ENCODE results near the gene PPM1E. TPM values are rescaled to one million over a fixed set of nuclear protein-coding genes. Genes with fewer than 3 reads are reported as not detected.
"Not testable (repeated sequence)": the region's sequence is repeated elsewhere in the genome, so short reads cannot be mapped to it uniquely, and the experiment has no call there.

The PPM1E gene
- polyA plus RNA-seq, 4 donors: under 0.01 to 0.34 (median 0.17) TPM

GRCh38 chr17:58758890-58759289 is 3.2 kb downstream of the PPM1E start:
- DNase-seq (no peak), FAIRE-seq (no peak)
- Histone ChIP-seq H3K27ac (ENCODE audit: low read depth in 1 of 3, low read length in 2 of 3) (no peak overlapping the region), H3K9me3 (ENCODE audit: control insufficient read depth in 2 of 2, insufficient read depth in 1 of 2, low read depth in 1 of 2, low read length in 1 of 2) (no peaks in the 10 kb centered on the region), H3K36me3 (ENCODE audit: control insufficient read depth in 3 of 3, insufficient read depth in 2 of 3, low read depth in 1 of 3, low read length in 3 of 3) (no peaks in the 10 kb centered on the region), H3K4me3 (ENCODE audit: low read depth in 1 of 3, low read length in 3 of 3) (no peak overlapping the region), H3K27me3 (ENCODE audit: control insufficient read depth in 3 of 3, insufficient read depth in 3 of 3, low read length in 3 of 3) (peaks cover 0 to 45% (median 4%) of the 10 kb centered on the region in 3 donors), H3K4me1 (ENCODE audit: control insufficient read depth in 3 of 3, insufficient read depth in 2 of 3, low read depth in 1 of 3, low read length in 2 of 3) (no peaks in the 10 kb centered on the region)
- 86 to 91% (median 90%) methylated on average over 8 of the region's 8 CpGs for WGBS, 3 donors

GRCh38 chr17:58759522-58759921 is 3.9 kb downstream of the PPM1E start:
- H3K9me3 ChIP-seq (ENCODE audit: control insufficient read depth in 2 of 2, insufficient read depth in 1 of 2, low read depth in 1 of 2, low read length in 1 of 2): no peaks in the 10 kb centered on the region
- peaks cover 0 to 45% (median 7%) of the 10 kb centered on the region in 3 donors for H3K27me3 ChIP-seq (ENCODE audit: control insufficient read depth in 3 of 3, insufficient read depth in 3 of 3, low read length in 3 of 3)
- H3K27ac ChIP-seq (ENCODE audit: low read depth in 1 of 3, low read length in 2 of 3): no peak overlapping the region
- no peaks in the 10 kb centered on the region for H3K36me3 ChIP-seq (ENCODE audit: control insufficient read depth in 3 of 3, insufficient read depth in 2 of 3, low read depth in 1 of 3, low read length in 3 of 3)
- H3K4me1 ChIP-seq (ENCODE audit: control insufficient read depth in 3 of 3, insufficient read depth in 2 of 3, low read depth in 1 of 3, low read length in 2 of 3): no peaks in the 10 kb centered on the region
- no peak overlapping the region for H3K4me3 ChIP-seq (ENCODE audit: low read depth in 1 of 3, low read length in 3 of 3)
- WGBS, 3 donors: 52 to 80% (median 70%) methylated on average over 2 of the region's 2 CpGs
- FAIRE-seq: no peak
- no peak for DNase-seq

DNA sequence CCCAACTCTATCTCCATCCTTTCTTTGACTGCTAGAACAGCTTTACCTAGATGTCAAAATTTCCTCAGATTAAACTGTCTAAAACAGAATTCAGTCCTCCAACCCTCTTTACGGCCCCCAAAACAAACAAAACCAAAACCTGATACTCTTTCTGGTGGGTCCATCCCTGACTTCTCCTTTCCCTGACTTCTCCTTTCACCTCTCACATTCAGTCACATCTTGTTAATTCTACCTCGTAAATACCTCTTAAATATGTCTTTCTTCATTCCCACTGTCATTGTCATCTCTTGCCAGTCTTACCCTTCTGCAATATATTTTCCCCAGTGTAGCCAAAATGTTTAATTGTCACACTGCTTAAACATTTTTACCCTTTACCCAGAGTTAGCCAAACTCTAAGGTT is 4.6 kb downstream of the PPM1E start:
- no peaks in the 10 kb centered on the region for H3K9me3 ChIP-seq (ENCODE audit: control insufficient read depth in 2 of 2, insufficient read depth in 1 of 2, low read depth in 1 of 2, low read length in 1 of 2)
- no peak overlapping the region for H3K4me3 ChIP-seq (ENCODE audit: low read depth in 1 of 3, low read length in 3 of 3)
- H3K27me3 ChIP-seq (ENCODE audit: control insufficient read depth in 3 of 3, insufficient read depth in 3 of 3, low read length in 3 of 3): peaks cover 0 to 41% (median 8%) of the 10 kb centered on the region in 3 donors
- no peak for FAIRE-seq
- H3K27ac ChIP-seq (ENCODE audit: low read depth in 1 of 3, low read length in 2 of 3): no peak overlapping the region
- WGBS, 3 donors: 66 to 74% (median 68%) methylated on average over 2 of the region's 2 CpGs
- H3K36me3 ChIP-seq (ENCODE audit: control insufficient read depth in 3 of 3, insufficient read depth in 2 of 3, low read depth in 1 of 3, low read length in 3 of 3): no peaks in the 10 kb centered on the region
- DNase-seq: no peak
- no peaks in the 10 kb centered on the region for H3K4me1 ChIP-seq (ENCODE audit: control insufficient read depth in 3 of 3, insufficient read depth in 2 of 3, low read depth in 1 of 3, low read length in 2 of 3)

DNA sequence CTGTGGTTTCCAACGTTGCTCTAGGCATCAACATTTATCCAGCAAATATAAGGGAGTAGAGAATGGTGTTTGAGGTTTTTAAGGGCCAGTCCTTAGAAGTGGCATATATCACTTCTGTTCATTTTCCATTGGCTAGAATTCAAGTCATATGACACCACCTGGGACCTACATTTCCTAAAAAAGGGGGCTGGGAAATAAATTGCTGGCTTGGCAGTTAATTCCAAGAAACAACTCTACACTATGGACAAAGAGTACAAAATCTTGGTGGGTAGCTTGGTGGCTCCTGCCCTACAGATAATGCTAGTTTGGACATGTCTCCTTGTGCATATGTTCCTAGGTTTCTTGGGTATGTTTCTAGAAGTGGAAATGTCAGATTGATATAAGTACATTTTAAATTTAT is 7.6 kb downstream of the PPM1E start:
- no peak overlapping the region for H3K4me3 ChIP-seq (ENCODE audit: low read depth in 1 of 3, low read length in 3 of 3)
- H3K36me3 ChIP-seq (ENCODE audit: control insufficient read depth in 3 of 3, insufficient read depth in 2 of 3, low read depth in 1 of 3, low read length in 3 of 3): no peaks in the 10 kb centered on the region
- H3K4me1 ChIP-seq (ENCODE audit: control insufficient read depth in 3 of 3, insufficient read depth in 2 of 3, low read depth in 1 of 3, low read length in 2 of 3): no peaks in the 10 kb centered on the region
- FAIRE-seq (no peak), DNase-seq (no peak)
- 21 to 40% (median 26%) methylated on average over 1 of the region's 1 CpG for WGBS, 3 donors
- H3K27me3 ChIP-seq (ENCODE audit: control insufficient read depth in 3 of 3, insufficient read depth in 3 of 3, low read length in 3 of 3): peaks cover 0 to 19% (median 6%) of the 10 kb centered on the region in 3 donors
- no peaks in the 10 kb centered on the region for H3K9me3 ChIP-seq (ENCODE audit: control insufficient read depth in 2 of 2, insufficient read depth in 1 of 2, low read depth in 1 of 2, low read length in 1 of 2)
- no peak overlapping the region for H3K27ac ChIP-seq (ENCODE audit: low read depth in 1 of 3, low read length in 2 of 3)

DNA sequence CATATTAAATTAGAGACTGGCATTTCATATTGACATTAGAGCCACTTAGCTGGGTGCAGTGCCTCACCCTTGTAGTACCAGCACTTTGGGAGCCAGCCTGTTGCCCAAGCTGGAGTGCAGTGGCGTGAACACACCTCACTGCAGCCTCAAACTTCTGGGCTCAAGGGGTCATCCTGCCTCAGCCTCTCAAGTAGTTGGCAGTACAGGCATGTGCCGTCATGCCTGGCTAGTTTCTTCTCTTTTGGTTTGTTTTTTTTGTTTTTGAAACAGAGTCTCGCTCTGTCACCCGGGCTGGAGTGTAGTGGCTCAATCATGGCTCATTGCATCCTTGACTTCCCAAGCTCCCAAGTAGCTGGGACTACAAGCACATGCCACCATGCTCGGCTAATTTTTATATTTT is 8.7 kb downstream of the PPM1E start:
- peaks cover 0 to 12% (median 4%) of the 10 kb centered on the region in 3 donors for H3K27me3 ChIP-seq (ENCODE audit: control insufficient read depth in 3 of 3, insufficient read depth in 3 of 3, low read length in 3 of 3)
- H3K4me1 ChIP-seq (ENCODE audit: control insufficient read depth in 3 of 3, insufficient read depth in 2 of 3, low read depth in 1 of 3, low read length in 2 of 3): no peaks in the 10 kb centered on the region
- no peak overlapping the region for H3K27ac ChIP-seq (ENCODE audit: low read depth in 1 of 3, low read length in 2 of 3)
- H3K36me3 ChIP-seq (ENCODE audit: control insufficient read depth in 3 of 3, insufficient read depth in 2 of 3, low read depth in 1 of 3, low read length in 3 of 3): no peaks in the 10 kb centered on the region
- no peak for FAIRE-seq
- DNase-seq: no peak
- no peaks in the 10 kb centered on the region for H3K9me3 ChIP-seq (ENCODE audit: control insufficient read depth in 2 of 2, insufficient read depth in 1 of 2, low read depth in 1 of 2, low read length in 1 of 2)
- no peak overlapping the region for H3K4me3 ChIP-seq (ENCODE audit: low read depth in 1 of 3, low read length in 3 of 3)
- WGBS, 3 donors: 77 to 87% (median 82%) methylated on average over 5 of the region's 5 CpGs

GRCh38 chr17:58778482-58778881 is 22.8 kb downstream of the PPM1E start:
- not testable (repeated sequence) for H3K36me3 ChIP-seq (ENCODE audit: control insufficient read depth in 3 of 3, insufficient read depth in 2 of 3, low read depth in 1 of 3, low read length in 3 of 3); H3K27me3 ChIP-seq (ENCODE audit: control insufficient read depth in 3 of 3, insufficient read depth in 3 of 3, low read length in 3 of 3); DNase-seq; FAIRE-seq; H3K27ac ChIP-seq (ENCODE audit: low read depth in 1 of 3, low read length in 2 of 3); H3K4me3 ChIP-seq (ENCODE audit: low read depth in 1 of 3, low read length in 3 of 3); H3K4me1 ChIP-seq (ENCODE audit: control insufficient read depth in 3 of 3, insufficient read depth in 2 of 3, low read depth in 1 of 3, low read length in 2 of 3); H3K9me3 ChIP-seq (ENCODE audit: control insufficient read depth in 2 of 2, insufficient read depth in 1 of 2, low read depth in 1 of 2, low read length in 1 of 2)
- WGBS, 3 donors: 70 to 72% (median 71%) methylated on average over 5 of the region's 5 CpGs

GRCh38 chr17:58779446-58779845 is 23.8 kb downstream of the PPM1E start:
- Histone ChIP-seq H3K27me3 (ENCODE audit: control insufficient read depth in 3 of 3, insufficient read depth in 3 of 3, low read length in 3 of 3) (no peaks in the 10 kb centered on the region), H3K27ac (ENCODE audit: low read depth in 1 of 3, low read length in 2 of 3) (no peak overlapping the region), H3K36me3 (ENCODE audit: control insufficient read depth in 3 of 3, insufficient read depth in 2 of 3, low read depth in 1 of 3, low read length in 3 of 3) (no peaks in the 10 kb centered on the region), H3K4me3 (ENCODE audit: low read depth in 1 of 3, low read length in 3 of 3) (no peak overlapping the region), H3K4me1 (ENCODE audit: control insufficient read depth in 3 of 3, insufficient read depth in 2 of 3, low read depth in 1 of 3, low read length in 2 of 3) (no peaks in the 10 kb centered on the region), H3K9me3 (ENCODE audit: control insufficient read depth in 2 of 2, insufficient read depth in 1 of 2, low read depth in 1 of 2, low read length in 1 of 2) (no peaks in the 10 kb centered on the region)
- DNase-seq (no peak), FAIRE-seq (no peak)
- 50 to 60% (median 56%) methylated on average over 1 of the region's 1 CpG for WGBS, 3 donors

DNA sequence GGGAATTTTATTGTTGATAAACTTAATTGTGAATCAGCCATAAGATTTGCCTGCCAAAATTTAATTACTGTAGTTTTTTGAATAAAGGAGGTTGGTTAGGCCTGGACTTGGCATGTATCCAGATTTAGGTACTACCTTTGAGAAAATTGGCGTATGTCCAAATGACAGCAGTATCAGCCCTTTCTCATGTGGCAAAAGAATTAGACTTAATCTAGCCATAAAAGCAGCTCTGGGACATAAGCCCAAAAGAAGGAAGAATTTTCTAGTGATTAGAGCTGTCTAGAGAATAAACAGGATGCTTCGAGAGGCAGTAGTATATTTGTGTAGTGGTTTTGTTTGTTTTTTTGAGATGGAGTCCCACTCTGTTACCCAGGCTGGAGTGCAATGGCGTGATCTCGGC is 27.7 kb downstream of the PPM1E start:
- H3K27ac ChIP-seq (ENCODE audit: low read depth in 1 of 3, low read length in 2 of 3): no peak overlapping the region
- DNase-seq (peak in 1 of 2 donors; percentile 76), FAIRE-seq (no peak)
- WGBS, 3 donors: 17 to 53% (median 36%) methylated on average over 4 of the region's 4 CpGs
- H3K27me3 ChIP-seq (ENCODE audit: control insufficient read depth in 3 of 3, insufficient read depth in 3 of 3, low read length in 3 of 3): no peaks in the 10 kb centered on the region
- H3K4me1 ChIP-seq (ENCODE audit: control insufficient read depth in 3 of 3, insufficient read depth in 2 of 3, low read depth in 1 of 3, low read length in 2 of 3): no peaks in the 10 kb centered on the region
- no peaks in the 10 kb centered on the region for H3K36me3 ChIP-seq (ENCODE audit: control insufficient read depth in 3 of 3, insufficient read depth in 2 of 3, low read depth in 1 of 3, low read length in 3 of 3)
- H3K9me3 ChIP-seq (ENCODE audit: control insufficient read depth in 2 of 2, insufficient read depth in 1 of 2, low read depth in 1 of 2, low read length in 1 of 2): no peaks in the 10 kb centered on the region
- no peak overlapping the region for H3K4me3 ChIP-seq (ENCODE audit: low read depth in 1 of 3, low read length in 3 of 3)

DNA sequence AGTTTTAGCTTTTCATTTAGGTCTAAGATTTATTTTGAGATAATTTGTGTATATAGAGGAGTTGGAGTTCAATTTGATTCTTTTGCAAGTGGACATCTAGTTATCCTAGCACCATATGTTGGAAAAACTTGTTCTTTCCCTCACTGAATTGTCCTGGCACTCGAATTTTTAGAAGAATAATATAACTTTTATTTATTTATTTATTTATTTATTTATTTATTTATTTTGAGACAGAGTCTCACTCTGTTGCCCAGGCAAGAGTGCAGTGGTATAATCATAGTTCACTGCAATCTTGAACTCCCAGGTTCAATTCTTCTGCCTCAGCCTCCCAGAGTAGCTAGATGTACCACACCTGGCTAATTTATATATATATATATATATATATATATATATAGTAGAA is 29.4 kb downstream of the PPM1E start:
- no peaks in the 10 kb centered on the region for H3K36me3 ChIP-seq (ENCODE audit: control insufficient read depth in 3 of 3, insufficient read depth in 2 of 3, low read depth in 1 of 3, low read length in 3 of 3)
- H3K27me3 ChIP-seq (ENCODE audit: control insufficient read depth in 3 of 3, insufficient read depth in 3 of 3, low read length in 3 of 3): no peaks in the 10 kb centered on the region
- H3K27ac ChIP-seq (ENCODE audit: low read depth in 1 of 3, low read length in 2 of 3): no peak overlapping the region
- DNase-seq (no peak), FAIRE-seq (no peak)
- H3K9me3 ChIP-seq (ENCODE audit: control insufficient read depth in 2 of 2, insufficient read depth in 1 of 2, low read depth in 1 of 2, low read length in 1 of 2): no peaks in the 10 kb centered on the region
- no peaks in the 10 kb centered on the region for H3K4me1 ChIP-seq (ENCODE audit: control insufficient read depth in 3 of 3, insufficient read depth in 2 of 3, low read depth in 1 of 3, low read length in 2 of 3)
- 36 to 41% (median 41%) methylated on average over 1 of the region's 1 CpG for WGBS, 3 donors
- H3K4me3 ChIP-seq (ENCODE audit: low read depth in 1 of 3, low read length in 3 of 3): no peak overlapping the region

Data from small intestine (tissue), 7 donors.